GM21717 (cell line): ENCODE measurements around the gene PPP6C.
"Not testable (repeated sequence)": the region's sequence is repeated elsewhere in the genome, so short reads cannot be mapped to it uniquely, and the experiment has no call there.

ENCODE experiments used
- ATAC-seq: cut with Tn5 transposase; IDR thresholded peaks from one replicate; pipeline ENCODE4 v1.9.1; 2021; ENCODE audit warnings: mild to moderate bottlenecking, moderate library complexity; ENCODE audit not compliant: unreplicated experiment

Gene PPP6C

DNA sequence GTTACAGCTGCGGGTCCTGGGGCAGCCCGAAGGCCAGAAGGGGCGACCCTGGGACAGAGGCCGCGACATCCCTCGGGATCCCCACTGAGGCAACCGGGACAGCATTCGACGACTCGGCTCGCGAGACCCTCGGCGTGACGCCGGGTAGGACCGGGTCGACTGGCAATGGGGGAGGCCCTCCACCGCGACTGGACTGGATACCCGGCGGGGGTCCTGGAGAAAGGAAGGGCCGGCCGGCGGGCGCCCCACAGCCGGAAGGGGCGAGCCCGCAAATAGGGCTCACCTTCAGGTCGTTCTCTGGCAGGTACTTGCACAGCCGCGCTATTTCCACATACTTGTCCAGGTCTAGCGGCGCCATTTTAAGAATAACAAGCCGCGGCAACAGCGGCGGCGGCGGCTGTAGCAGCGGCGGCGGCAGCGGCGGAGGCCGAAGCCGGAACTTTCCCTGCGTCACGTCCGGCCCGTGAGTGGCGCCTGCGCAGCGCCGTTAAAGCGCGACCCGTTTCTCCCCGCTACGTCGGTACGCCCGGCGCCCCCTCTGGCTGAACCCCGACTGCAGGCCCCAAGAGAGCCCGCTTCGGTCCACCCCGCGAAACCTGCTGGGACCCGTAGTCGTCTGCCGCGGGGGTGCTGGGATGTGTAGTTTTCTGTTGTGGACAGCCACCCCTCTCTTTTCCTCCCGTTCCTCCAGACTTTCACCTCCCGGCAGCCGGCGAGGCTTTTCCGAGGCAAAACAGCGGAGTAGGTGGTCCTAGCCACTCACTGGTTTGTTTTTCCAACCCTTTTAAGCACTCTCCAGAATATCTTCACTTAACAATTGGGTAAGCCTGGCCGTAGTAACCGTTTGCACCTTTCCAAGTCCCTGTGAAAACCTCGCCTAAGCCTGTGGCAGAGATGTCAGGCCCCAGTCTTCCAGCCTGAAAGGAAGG, at the start of gene PPP6C:
Gene PPP6C (minus strand): TSS at position 443 of the 929 bp plus-strand sequence. CDS start 85 bp downstream, at position 358.
- ATAC-seq, result peak; percentile 96

DNA sequence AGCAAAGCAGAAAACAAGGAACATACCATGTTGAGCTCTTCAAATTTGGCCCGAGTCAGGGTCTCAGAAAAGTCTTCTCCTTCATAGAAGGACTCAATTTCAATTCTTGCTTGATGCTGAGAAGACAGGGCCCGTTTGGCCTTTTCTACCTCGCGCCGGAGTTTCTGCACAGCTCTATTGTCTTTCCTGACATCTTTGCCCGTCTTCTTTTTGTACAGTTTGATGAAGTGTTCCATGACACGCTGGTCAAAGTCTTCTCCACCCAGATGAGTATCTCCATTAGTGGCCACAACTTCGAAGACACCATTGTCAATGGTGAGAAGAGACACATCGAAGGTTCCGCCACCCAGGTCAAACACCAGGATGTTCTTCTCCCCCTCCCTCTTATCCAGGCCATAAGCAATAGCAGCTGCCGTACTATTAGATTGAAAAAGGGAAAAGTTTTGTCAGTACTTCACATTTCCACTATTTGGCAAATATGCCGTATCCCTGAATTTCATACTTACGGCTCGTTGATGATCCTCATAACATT, 49.4 kb upstream of the PPP6C start:
- no peak for ATAC-seq

DNA sequence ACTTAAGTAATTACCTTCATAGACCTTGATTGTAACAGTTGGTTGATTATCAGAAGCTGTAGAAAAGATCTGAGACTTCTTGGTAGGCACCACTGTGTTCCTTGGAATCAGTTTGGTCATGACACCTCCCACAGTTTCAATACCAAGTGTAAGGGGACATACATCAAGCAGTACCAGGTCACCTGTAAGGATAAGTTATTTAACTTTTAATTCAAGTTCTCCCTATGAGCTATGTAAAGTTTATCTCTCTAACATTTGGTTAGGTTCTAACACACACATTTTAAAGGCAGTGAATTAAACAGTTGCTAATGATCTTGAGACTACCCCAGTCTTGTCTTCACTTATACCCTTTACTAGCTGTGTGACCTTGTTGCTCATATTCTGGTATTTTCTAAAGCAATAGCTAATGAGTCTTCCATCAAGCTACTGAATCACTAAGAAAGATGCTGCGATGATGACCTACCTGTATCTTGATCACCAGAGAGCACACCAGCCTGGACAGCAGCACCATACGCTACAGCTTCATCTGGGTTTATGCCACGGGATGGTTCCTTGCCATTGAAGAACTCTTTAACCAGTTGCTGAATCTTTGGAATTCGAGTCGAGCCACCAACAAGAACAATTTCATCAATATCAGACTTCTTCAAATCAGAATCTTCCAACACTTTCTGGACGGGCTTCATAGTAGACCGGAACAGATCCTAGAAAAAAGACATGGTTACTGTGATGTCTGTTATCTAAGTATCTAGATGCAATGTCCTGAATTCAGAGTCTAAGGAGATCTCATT, 48.7 kb upstream of the PPP6C start:
- ATAC-seq, result no peak

DNA sequence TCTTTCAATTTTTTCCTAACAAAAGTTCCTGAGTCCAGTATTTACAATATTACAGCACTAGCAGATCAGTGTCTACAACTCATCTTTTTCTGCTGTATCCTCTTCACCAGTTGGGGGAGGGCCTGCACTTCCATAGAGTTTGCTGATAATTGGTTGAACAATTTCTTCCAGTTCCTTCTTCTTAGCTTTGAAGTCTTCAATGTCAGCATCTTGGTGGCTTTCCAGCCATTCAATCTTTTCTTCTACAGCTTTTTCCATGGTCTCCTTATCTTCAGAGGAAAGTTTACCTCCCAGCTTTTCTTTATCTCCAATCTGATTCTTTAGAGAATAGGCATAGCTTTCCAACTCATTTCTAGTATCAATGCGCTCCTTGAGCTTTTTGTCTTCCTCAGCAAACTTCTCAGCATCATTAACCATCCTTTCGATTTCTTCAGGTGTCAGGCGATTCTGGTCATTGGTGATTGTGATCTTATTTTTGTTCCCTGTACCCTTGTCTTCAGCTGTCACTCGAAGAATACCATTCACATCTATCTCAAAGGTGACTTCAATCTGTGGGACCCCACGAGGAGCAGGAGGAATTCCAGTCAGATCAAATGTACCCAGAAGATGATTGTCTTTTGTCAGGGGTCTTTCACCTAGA, 47.0 kb upstream of the PPP6C start:
- not testable (repeated sequence) for ATAC-seq

DNA sequence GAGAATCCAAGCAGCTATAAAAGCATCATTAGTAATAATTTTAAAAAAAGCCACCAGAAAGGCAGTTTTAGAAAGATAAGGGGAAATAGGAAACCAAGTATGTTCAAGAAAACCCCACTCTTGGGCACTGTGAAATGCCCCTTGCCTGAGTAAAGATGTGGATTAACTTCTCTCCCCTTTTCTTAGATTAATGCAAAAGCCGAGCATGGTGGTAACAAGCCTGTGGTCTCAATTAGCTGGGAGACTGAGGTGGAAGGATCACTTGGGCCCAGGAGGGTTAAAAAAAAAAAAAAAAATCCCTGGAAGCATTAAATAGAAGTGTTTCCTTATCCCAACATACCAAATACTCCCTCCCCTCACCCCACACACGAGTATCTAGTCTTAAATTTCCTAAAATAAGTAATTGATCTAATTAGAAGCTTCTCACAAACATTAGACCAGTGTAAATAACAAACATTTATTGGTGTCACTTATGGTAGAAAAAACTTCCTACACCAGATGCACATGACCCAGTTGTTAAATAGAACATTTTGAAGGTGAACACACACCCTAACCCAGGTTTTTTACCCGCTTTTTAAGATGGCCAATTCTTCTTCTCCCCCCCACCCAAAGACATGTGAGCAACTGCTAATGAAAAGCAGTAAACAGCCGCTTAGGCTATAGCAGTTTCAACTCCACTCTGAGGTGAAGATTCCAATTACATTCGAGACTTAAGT, 46.4 kb upstream of the PPP6C start:
- no peak for ATAC-seq

DNA sequence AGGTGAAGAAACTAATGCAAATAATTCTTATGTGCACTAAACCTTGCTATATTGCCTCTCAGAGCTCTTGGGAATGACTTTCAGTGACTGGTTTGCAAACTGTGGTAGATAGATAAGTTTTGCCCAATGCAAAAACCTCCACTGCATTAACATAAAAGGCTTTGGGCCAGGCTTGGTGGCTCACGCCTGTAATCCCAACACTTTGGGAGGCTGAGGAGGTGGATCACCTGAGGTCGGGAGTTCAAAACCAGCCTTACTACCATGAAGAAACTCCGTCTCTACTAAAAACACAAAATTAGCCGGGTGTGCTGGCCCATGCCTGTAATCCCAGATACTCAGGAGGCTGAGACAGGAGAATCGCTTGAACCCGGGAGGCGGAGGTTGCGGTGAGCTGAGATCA, 44.5 kb upstream of the PPP6C start:
- ATAC-seq, result not testable (repeated sequence)

DNA sequence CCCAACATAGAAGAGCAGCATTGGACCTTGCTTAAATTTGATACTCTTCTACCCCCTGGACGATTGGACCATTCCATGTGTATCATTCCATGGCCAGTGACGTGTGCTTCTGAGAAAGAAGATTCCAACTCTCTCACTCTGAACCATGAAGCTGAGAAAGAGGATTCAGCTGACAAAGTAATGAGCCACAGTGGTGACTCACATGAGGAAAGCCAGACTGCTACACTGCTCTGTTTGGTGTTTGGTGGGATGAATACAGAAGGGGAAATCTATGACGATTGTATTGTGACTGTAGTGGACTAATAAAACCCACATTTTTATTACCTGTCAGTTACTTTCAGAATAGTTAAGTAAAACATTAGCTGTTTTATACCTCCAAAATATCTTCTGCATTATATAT, 44.1 kb upstream of the PPP6C start:
- ATAC-seq, result no peak

DNA sequence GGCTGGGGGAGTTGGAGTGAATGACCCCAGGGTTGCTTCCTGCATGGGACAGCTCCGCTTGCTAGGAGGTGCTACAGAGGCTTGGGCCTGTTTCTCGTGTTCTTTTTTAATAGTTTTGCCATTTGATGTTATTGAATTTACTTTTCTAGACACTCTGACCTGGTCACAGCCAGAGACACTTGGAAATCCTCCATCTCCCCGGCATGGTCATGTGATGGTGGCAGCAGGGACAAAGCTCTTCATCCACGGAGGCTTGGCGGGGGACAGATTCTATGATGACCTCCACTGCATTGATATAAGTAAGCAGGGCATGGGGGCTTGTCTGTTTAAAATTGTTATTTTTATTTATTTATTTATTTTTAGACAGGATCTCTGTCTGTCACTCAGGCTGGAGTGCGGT, 38.2 kb upstream of the PPP6C start:
- ATAC-seq, result no peak

DNA sequence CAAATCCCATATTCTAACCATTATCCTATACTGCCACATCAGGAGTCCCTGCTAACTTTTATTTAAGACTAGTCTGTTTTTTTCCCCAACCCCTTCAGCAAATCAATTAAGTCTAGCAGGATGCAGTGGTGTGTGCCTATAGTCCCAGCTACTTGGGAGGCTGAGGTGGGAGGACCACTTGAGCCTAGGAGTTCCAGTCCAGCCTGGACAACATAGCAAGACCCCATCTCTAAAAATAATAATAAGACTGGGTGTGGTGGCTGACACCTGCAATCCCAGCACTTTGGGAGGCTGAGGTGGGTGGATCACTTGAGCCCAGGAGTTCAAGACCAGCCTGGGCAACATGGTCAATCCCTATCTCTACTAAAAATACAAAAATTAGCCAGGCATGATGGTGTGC, 35.3 kb upstream of the PPP6C start:
- ATAC-seq, result not testable (repeated sequence)

DNA sequence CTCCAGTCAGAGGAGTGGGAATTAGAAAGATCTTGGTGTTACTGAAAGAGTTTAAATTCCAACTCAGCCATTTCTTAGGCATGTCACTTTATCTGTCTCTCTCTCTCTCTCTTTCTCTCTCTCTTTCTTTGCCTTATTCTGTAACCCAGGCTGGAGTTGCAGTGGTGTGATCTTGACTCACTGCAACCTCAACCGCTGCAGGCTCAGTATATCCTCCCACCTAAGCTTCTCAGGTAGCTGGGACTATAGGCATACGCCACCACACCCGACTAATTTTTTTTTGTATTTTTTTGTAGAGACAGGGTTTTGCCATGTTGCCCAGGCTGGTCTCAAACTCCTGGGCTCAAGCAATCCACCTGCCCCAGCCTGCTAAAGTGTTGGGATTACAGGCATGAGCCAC, 29.0 kb upstream of the PPP6C start:
- no peak for ATAC-seq

DNA sequence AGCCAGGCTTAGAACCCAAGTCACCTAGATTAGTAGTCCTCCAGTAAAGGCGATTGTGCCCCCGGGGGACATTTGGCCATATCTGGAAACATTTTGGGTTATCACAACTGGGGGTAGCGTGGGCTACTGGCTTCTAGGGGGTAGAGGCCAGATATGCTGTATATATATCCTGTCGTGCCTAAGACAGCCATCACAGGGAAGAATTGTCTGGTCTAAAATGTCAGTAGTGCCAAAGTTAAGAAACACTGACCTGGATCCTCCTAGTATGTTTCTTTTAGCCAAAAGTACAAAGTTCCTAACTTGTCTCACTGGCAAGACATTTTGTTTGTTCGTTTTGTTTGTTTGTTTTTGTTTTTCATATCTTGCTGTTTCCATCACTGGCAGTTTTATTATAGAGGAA, 24.6 kb upstream of the PPP6C start:
- ATAC-seq, result no peak

DNA sequence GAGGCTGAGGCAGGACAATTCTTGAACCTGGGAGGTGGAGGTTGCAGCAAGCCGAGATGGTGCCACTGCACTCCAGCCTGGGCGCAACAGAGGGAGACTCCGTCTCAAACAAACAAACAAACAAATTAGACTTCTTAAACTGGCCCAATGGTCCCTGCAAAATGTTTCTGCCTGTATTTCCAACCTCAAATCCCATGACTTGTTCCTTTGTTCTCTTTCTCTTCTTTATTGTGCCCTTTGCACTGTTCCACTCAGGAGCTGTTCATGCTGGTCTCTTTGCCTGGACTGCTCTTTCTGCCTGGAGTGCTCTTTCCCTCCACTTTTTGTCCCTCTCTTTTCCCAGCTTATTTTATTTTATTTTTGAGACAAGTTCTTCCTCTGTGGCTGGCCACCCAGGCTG, 14.9 kb upstream of the PPP6C start:
- ATAC-seq, result no peak

DNA sequence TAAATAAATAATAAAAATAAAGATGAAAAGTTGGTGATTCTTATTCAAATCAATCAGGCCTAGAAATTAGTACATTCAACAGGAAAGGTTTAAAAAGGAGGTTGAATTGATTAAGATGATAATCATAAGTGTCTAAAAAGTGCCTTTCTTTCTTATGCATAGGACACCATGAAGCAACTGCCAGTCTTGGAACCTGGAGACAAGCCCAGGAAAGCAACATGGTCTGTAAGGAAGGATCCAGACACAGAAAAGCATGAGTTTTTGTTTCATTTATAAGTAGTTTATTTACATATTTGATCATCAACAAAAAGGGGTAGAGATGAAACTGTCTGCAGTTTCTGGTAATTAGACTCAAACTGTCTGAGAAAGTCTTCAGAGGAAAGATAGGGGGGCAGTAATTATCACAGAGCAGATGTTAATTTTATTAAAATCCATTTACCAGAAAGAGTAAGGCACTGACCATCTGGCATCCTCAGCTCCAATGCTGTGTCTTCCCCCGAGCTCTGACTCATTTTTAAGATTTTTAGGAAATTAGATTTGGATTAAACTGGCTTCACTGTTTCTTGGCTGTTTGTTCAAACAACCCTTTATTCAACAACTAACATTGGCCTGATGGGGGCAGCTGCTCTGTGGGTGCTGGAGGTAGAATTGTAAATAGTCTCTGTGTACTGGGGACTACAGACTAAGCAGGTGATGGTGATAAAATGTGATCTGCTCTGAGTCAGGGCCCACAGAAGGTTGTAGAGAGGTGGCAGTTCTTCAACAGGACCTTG, 13.4 kb upstream of the PPP6C start:
- no peak for ATAC-seq

DNA sequence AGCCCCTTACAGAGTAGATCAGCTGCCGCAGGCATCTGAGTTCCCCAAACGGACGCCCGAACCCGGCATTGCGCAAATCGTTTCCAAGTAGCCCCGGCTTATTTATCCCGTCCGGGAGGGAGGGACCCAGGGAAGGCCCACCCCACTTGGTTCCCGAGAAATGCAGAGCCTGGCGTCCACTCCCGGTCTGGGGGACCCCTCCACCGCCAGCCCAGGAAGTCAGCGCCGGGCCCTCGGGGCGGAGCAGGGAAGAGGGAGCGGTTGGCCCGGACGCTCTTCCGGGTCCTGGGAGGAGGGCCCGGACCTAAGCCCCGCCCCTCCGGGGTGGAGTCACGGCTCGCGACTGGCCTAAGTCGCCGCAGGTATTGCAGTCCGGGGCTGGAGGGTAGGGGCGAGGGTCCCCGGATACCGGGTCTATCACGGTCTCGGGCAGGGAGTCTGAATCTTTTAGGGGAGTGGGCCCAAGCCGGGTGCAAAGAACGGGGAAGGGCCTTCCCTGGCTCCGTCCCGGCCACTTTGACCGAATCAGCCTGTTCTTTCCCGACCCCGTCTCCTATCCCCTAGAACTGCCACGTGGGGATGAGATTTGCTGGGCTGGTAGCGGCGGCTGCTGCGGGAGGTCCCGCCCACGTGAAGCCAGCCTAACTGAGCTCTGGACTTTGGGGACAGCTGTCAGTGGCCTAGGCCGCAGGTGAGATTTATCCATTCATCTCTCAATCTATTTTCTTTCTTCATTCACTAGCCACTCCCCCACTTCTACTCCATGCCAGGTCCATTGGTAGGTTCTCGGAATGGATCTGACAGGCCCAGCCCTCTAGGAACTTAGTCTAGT, 10.8 kb upstream of the PPP6C start, which contains the start of gene RABEPK:
Gene RABEPK (plus strand): TSS at position 327 of the 832 bp plus-strand sequence. CDS start 2,472 bp downstream, outside the sequence.
- peak; percentile 95 for ATAC-seq

DNA sequence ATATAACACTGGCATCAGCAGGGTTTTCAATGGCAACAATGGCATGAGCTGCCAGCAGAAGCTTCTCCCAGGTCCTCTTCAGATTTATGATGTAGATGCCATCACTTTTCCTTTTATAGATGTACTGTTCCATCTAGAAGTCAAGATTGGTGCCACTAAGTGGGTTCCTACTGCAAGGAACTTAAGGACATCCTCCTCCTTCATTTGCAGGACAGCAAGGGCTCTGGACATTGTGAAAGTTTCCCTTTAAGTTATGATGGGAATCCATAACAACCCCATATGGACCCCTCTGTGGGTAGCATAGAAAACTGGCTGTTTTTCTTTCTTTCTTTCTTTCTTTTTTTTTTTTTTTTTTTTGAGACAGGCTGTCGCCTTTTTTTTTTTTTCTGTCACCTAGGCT, 6.0 kb upstream of the PPP6C start:
- not testable (repeated sequence) for ATAC-seq

DNA sequence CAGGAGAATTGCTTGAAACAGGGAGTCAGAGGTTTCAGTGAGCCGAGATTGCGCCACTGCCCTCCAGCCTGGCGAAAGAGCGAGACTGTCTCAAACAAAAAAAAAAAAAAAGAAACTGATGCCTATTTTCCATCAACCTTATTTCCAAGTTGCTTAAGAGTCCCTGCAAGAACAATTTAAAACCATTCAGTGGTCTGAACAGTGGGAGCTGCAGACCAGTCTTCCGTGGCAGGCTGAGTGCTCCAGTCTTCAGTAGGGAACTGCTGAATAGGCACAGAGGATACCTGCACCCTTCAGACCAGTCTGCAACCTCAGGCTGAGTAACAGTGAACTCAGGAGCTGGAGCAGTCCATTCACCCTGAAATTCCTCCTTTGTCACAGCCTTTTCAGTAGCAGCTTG, 4.9 kb upstream of the PPP6C start:
- ATAC-seq, result not testable (repeated sequence)

DNA sequence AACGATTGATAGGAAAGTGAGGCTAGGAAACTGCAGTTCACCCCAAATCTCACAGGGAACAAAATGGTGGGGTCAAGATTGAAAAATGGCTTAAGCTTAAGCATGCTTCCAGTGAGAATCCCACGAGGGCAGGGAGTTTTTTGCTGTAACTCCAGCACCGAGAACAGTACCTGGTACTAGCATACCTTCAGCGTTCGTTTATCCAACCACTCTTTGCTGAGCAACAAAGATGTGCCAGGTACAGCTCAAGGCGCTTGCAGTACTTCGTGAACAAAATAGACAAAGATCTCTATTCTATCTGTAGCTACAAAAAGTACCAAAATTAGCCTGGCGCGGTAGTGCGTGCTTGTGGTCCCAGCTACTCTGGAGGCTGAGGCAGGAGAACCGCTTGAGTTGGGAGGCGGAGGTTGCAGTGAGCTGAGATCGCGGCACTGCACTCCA, 778 bp upstream of the PPP6C start:
- ATAC-seq, result no peak

DNA sequence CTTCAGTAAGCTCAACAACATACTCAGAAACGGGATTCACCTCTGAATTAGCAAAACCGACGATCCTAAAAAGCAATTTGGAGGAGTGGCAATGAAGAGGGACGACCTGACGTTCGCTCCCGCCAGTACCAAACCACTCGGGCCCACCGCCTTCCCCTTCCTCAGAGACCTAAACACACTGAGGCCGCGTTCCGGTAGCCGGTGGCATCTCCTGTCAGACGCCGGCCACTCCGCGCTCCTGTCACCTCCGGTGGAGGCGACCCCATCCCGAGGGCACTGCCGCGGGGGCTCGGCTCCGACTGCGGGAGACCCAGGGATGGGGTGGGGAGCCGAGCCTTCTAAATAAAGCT, 617 bp downstream of the PPP6C start:
- peak; percentile 12 for ATAC-seq

DNA sequence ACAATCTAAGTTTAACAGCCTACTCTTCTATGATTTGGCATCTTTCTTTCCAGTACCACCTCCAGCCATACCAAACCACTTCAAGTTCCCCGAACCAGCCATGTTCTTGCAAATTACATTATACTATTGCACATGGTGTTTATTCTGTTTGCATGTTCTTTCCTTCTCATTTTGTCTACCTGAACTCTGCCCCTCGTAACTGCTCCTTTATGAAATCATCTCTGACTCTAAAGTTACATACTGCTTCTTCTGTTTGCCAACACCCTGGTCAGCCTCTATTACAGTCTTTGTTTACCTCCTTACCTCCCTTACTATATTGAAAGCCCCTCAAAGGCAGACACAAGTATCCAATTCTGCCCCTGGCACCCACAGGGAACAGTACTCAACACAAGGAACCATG, 6.0 kb downstream of the PPP6C start:
- no peak for ATAC-seq
